Medulla oblongata (tissue), 1 donor: ENCODE measurements around the gene GALNT17.
"Not testable (repeated sequence)": the region's sequence is repeated elsewhere in the genome, so short reads cannot be mapped to it uniquely, and the experiment has no call there.

Experiments
- DNase-seq: peaks from one replicate; pipeline ENCODE4 v3.0.0-alpha.2; 2015; ENCODE audit errors: extremely low spot score

GALNT17 gene

DNA sequence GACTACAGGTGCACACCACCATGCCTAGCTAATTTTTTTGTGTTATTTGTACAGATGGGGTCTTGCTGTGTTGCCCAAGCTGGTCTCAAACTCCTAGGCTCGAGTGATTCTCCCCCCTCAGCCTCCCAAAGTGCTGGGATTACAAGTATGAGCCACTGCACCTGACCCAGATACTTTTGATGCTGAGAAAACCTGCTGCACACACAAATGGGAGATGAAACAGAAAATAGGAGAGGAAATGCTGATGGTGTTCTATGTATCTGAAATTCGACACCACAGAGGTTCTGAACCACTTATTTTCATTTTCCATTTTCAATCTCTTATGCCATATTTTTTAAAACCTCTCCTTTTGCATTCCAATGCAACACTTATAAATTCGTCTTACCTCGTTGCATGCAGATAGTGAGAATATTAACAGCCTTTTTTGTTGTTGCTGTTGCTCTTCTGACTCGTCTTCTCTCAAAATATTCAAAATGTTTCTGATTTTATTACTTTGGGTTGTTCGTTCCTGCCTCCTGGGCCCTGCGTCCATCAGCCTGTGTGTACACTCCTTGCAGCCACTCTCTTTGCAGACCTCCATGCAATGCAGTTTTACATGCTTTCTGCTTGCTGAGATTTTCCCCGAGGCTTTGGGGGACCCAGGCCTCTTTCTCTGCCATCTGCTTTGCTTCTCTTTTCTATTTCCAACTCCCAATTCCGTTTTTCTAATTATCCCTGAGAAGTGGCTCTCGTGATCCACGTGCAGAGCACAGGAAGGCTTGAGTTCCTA, 556.1 kb downstream of the GALNT17 start:
- no peak for DNase-seq

DNA sequence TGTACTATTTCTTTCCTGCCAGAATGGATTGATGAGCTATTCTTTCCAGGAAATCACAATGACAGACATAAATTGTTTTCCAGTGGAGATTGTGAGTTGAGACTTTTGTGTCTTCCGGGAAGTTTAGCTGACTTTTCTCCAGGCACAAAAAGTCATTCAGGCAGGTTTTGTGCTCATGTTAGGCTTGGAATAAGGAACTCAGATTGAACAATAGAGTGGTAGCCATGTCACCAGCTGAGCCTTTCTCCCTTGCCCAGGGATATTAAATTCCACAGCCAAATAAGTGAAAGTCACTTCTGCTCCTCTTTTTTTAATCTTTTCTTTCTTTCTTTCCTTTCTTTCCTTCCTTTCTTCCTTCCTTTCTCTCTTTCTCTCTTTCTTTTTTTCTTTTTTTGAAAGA, 559.6 kb downstream of the GALNT17 start:
- no peak for DNase-seq

DNA sequence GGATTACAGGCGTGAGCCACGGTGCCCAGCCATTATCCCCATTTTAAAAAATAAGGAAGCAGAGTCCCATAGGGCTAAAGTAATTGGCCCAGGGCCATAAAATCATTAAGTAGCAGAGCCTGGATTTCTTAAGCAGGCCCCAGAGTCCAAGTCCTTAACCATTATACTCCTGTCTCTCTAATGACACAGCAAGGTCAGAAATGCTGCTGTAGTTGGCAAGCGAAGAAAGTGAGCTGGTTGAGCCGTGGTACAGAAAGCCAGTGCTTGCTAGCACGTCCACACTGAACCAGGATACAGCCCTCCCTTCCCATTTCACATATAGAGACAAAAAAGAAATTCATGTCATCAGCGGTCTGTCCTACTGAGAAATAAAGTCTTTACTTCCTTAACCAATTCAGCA, 562.7 kb downstream of the GALNT17 start:
- no peak for DNase-seq

DNA sequence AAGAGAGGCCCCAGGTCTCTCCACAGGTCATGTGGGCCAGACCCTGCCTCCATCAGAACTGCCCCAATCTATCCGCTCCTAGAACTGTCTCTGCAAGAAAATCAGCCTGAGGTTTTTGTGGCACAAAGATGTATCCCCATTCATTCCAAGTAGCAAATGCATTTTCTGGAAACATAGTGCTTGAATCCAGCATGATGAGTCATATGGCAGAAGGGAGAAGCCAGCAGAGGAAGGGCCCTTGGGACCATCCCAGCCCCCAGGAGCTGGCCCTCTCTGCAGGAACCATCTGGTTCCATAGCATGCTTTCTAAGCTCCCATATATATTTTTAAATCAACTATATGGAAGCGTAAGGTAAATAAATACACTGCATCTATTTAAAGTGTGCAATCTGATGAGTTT, 563.2 kb downstream of the GALNT17 start:
- no peak for DNase-seq

DNA sequence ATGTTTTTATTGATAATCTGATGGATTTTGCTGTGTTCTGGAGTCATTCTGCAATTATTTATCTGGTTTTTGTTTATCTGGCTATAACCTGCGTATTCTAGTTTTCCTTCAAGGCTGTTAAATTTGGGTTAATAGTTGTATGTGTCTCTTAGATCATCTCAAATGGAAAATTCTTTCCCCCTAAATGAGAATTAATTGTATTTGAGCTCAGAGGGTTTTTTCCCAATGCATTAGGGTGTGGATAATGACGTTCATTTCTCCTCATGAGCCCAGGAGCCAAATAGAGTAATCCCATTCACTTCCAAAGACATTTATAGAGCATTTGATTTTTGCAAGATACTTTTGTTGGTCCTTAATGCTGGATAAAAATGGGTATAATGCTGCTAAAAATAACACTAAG, 564.6 kb downstream of the GALNT17 start:
- DNase-seq, result no peak

DNA sequence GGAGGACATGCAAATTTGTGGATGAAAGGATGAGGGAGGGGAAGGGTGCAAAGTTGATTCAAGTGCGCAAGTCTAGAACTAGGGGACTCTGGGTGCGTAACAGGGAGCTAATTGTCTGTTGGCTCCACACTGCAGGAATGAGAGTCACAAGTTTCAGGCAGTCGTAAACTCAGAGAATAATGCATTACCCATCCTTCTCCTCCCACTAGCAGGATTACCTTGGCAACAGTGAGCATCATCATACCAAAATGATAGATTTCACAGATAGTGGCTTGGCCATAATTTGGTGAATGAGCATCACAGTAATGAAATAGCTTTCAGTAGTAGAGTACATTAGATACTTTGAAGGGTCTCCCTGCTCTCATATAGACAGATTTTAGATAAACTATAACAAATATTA, 565.5 kb downstream of the GALNT17 start:
- no peak for DNase-seq

DNA sequence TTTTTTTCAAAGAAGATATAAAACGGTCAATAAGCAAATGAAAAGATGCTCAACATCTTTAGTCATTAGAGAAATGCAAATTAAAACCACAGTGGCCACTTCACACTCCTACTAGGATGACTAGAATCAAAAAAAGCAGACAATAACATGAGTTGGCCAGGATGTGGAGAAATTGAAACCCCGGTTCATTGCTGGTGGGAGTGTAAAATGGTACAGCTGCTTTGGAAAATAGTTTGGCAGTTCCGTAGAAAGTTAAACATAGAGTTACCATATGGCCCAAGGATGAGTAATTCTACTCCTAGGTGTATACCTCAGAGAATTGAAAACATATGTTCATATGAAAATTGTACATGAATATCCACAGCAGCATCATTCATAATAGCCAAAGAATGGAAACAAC, 573.3 kb downstream of the GALNT17 start:
- no peak for DNase-seq

DNA sequence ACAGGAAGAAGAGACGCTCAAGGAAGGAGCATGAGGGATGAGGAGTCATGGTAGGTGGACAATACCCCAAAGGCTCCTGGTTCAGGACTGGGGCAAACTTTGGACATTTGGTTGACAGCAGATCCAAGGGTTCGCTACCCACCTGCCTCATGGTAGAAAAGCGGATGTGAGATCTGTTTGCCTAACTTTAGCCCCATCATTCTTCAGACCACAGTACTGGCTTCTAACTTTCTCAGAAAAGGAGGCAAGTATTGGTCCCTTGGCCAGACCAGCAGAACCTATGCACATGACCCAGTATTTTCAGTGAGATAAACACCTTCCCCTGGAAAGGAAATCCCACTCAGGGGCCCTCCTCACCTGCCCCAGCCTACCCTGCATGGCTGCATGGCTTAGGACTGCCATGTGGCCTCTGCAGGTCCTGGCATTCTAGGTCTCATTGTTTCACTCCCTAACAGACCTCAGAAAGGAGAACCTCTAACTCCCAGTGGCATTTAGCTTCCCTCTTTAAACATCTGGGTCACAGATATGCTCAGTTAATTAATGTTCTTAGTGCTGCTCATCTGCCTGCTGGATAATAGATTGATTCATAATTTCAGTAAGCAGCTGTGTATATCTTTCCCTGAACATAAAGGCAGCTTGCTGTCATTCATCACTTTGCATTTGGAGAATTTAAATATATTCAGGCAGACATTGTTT, 574.1 kb downstream of the GALNT17 start:
- no peak for DNase-seq

DNA sequence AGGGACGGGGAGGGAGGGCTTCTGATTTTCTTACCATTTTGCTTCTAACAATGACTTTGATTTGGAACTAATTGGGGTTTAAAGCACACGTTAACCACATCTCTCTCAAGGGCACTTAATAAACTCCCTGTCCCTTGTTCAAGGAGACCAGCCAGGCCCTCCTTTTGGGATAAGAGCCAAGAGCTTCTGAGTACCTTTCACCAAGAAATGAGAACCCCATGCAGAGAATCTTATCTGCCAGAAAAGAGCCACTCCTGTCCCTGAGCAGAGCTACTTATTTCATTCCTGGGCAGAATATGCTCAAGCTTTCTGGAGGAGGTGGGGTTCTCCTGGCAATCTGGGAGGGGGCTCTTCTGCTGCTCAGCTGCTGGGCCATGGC, 574.6 kb downstream of the GALNT17 start:
- no peak for DNase-seq

DNA sequence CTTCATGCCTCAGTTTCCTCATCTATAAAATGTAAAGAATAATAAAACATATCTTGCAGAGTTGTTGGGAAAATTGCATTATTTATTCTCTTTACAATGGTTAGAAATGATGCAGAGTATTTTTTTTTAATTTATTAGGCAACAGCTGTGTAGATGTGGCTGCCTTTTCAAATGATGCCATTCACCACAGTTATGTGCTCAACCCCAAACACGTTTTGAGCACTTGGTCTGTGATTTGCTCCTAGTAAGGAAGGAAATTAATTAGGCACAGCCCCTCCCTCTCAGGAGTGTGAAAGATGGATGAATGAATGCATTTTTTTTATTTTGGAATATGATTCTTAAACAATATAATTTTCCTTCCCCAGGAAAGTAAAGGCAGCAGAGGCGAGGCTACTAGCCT, 575.1 kb downstream of the GALNT17 start:
- no peak for DNase-seq

DNA sequence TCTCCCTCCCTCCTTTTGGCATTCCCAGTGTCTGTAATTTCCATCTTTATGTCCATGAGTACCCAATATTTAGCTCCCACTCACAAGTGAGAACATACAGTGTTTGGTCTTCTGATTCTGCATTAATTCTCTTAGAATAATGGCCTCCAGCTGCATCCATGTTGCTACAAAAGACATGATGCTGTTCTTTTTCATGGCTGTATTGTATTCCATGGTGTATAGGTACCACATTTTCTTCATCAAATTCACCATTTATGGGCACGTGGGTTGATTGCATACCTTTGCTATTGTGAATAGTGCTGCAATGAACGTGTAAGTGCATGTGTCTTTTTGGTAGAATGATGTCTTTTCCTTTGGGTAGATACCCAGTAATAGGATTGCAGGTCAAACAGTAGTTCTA, 576.8 kb downstream of the GALNT17 start:
- DNase-seq, result no peak

DNA sequence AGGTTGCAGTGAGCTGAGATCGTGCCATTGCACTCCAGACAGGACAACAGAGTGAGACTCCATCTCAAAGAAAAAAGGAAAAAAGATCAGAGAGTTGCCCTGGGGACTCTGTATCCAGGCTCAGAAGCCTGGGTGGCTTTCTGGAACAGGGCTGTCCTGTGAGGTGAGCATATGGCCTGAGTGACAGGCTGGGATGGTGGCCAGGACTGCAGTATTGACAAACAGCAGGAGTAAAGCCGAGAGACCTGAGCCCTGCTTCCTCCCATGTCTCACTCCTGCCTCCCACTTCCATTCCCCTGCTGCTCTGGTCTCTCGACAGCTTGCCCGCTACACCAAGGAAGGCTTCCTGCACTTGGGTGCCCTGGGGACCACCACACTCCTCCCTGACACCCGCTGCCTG, 578.5 kb downstream of the GALNT17 start:
- DNase-seq, result no peak

DNA sequence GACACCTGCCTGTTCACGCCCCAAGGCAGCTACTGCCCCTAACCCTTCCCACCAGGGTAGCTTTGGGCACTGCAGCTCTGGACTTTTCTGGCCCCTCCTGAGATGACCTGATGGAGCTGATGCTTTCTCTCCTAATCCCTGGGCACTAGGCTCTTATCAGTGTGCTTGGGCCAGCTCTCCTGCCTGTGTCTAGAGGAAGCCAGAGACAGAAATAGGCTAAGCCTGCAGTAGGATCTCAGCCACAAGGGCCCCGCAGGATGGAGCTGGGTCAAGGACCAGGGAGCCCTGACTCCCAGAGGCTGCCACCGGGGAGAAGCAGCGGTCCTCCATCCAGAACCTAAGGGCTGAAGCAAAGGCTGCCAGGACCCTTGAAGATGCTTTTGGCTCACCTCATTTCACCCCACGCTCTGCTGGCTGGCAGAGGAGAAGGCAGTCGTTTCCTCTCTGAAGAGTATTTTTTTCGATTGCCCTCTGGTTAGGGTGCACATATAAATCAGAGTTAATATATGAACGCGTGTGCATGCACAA, 580.8 kb downstream of the GALNT17 start:
- no peak for DNase-seq

DNA sequence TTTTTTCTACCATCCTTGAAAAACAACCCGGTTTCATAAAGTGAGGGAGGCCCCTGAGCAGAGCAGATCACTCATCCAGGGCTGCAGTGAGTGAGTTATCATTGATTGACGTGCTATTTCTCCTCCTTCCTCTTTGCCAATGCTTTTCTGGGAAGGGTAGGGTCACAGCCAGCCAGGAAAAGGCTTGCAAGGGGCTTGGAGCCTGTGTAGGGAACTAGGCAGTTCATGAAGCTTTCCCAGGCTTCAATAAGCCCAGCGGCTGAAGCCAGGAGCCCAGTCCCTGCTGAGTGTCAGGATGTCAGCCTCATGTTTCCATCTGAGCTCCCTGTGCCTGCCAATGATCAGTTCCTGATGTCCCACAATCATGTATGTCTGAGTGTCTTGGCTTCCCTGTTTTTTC, 584.7 kb downstream of the GALNT17 start:
- no peak for DNase-seq

DNA sequence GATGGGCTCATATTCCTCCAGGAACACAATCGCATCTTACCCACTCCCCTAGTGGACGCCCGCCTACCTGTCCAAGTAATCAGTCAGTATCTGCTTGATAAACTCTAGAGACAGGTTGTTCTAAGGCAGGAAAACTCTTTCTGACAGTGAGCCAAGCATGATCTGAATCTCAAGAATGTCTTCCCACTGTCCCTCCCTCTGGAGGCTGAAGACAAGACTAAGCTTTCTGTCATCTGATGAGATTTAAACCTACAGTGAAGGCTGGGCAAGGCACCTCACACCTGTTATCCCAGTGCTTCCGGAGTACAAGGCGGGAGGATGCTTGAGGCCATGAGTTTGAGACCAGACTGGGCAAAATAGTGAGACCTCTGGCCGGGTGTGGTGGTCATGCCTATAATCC, 586.6 kb downstream of the GALNT17 start:
- DNase-seq, result no peak

DNA sequence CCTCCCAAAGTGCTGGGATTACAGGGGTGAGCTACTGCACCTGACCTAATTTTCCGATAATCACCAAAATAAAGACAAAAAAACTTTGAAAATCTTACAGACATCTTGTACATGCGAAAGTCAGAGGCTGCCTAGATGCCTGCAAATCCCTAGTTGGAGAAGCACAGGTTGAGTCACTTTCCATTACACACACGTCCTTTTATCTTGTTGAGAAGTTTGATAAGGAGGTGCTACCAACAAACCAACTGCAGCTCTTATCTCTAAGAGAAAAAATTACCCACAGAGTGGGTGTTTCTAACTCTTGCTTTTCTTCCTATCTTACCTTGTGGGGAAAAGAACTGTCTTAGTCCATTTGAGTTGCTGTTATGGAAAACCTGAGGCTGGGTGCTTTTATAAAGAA, 589.8 kb downstream of the GALNT17 start:
- DNase-seq, result no peak

DNA sequence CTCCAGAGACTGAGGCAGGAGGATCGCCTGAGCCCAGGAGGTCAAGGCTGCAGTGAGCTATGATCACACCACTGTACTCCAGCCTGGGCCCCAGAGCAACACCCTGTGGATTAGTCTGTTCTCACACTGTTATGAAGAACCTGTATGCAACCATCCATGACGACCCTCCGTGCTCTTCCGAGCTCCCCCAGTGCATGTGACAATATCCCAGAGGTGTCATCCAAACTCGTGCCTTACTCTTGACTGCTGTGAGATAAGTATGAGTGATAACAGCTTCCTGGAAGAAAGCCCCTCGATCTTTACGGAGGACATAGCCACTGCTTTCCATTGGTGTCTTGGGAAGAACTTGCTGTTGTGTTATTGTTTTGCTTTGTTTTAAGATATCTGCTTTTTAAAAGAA, 591.9 kb downstream of the GALNT17 start:
- DNase-seq, result no peak

DNA sequence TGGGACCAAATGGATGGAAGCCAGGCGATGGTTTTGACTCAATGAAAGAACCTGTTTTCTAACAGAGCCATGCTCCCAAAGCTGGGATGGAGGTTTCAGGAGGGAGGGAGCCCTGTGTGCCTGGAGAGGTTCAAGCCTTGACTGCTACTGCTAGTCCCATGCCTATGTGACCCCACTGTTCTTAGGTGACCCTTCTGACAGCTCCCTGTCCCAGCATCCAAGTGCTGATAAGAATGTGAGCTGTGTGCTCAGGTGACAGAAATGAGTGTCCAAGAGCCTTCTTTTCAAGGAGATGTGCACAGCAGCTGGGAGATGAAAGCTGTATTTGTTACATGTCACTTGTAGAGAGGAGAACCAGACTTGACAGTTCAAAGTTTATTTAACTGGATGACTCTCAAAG, 595.4 kb downstream of the GALNT17 start:
- DNase-seq, result no peak

DNA sequence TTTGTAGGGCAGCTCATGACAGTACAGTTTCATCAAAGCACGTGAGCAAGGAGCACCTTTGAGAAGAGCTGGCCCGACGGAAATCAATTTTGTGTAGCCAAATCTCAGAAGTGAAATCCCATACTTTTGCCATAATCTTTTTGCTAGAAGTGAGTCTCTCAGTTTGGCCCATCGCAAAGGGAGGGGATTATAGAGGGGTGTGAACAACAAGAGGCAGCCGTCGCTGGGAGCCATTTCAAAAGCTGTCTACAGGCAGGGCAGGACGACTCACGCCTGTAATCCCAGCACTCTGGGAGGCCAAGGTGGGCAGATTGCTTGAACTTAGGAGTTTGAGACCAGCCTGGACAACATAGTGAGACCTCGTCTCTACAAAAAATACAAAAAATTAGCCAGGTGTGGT, 599.8 kb downstream of the GALNT17 start:
- DNase-seq, result no peak

DNA sequence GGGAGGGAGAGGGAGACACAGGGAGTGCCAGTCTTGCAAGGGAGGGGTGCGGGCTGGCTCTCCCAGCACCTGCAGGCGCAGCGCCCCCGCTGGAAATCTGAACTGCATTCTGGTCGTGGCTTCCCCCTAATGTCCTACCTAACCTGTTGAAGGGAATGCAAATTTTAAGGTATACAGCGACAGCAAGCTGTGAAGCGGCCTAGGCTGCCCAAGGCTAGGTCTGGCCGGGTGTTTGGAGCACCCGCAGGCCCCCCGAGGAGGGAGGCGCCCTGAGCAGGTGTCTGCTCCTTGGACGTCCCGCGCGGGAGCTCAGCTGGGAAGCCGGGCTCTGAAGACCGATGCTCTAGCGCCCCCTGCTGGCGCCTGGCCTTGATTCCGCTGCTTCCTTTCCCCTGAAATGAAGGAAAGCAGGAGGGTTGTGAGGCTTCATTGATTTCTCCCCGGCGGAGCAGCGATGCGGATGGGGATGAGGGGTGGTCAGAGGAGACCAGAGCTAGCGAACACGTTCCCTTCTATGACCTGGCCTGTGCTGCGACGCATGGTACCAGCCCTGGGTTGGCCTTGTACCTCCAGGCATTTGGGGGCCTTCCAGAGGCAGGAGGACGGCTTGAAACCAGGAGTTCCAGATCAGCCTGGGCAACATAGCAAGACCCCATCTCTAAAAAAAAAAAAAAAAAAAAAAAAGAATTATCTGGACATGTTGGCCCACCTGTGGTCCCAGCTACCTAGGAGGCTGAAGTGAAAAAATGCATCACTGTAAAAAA, 601.3 kb downstream of the GALNT17 start:
- peak; percentile 84 for DNase-seq

DNA sequence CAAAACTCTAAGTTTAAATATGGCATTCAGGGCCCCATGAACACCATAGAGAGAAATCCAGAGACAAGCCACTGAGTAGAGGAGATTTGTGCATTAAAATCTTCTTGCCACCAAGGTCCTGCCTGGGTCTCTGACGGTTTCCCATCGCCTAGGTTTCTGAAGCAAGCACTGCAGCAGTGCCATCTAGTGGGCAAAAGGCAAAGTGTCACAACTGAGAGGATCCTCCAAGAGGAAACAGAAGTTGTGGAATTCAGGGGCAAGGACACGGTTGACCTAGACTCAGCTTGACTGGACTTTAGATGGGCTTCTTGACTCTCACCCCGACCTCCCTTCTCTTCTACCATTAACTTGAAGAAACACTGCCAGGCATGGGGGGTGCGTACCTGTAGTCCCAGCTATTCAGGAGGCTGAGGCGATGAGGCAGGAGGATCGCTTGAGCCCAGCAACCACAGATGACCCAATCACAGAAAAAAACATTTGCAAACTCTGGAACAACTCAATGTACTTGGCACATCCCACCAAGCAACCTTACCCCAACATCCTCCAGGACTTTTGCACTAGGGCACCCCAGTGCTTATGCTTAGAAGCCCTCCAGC, 604.1 kb downstream of the GALNT17 start:
- DNase-seq, result peak; percentile 79

DNA sequence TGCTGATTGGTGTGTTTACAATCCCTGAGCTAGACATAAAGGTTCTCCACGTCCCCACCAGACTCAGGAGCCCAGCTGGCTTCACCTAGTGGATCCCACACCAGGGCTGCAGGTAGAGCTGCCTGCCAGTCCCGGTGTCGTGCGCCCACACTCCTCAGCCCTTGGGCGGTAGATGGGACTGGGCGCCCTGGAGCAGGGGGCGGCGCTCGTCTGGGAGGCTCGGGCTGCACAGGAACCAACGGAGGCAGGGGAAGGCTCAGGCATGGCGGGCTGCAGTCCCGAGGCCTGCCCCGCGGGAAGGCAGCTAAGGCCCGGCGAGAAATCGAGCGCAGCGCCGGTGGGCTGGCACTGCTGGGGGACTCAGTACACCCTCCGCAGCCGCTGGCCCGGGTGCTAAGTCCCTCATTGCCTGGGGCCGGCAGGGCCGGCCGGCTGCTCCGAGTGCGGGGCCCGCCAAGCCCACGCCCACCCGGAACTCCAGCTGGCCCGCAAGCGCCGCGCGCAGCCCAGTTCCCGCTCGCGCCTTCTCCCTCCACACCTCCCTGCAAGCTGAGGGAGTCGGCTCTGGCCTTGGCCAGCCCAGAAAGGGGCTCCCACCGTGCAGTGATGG, 606.1 kb downstream of the GALNT17 start:
- not testable (repeated sequence) for DNase-seq
